Neuronal stem cell (in vitro differentiated cells): ENCODE results near the gene LYPLAL1.

Experiments used
- DNase-seq: peaks from one replicate; pipeline ENCODE4 v3.0.0-alpha.2; 2013; ENCODE audit warnings: low spot score
- H2AFZ ChIP-seq: one replicate; pipeline ENCODE4 v1.6.1; 2013; ENCODE audit warnings: mild to moderate bottlenecking, low read length, inconsistent platforms
- H2AK5ac ChIP-seq: 2 replicates; pipeline ENCODE4 v1.6.1; 2013; ENCODE audit warnings: low read depth, mild to moderate bottlenecking, inconsistent platforms, low read length, moderate library complexity, mixed read lengths
- H2BK120ac ChIP-seq: 2 replicates; pipeline ENCODE4 v1.6.1; 2013; ENCODE audit warnings: low read depth, mild to moderate bottlenecking, inconsistent platforms, low read length, moderate library complexity, mixed read lengths
- H2BK12ac ChIP-seq: one replicate; pipeline ENCODE4 v1.6.1; 2013; ENCODE audit warnings: low read length, inconsistent platforms
- H2BK15ac ChIP-seq: 2 replicates; pipeline ENCODE4 v1.6.1; 2013; ENCODE audit warnings: mild to moderate bottlenecking, low read length, inconsistent platforms, mixed read lengths
- H2BK5ac ChIP-seq: one replicate; pipeline ENCODE4 v1.6.1; 2013; ENCODE audit warnings: inconsistent platforms, mild to moderate bottlenecking, low read length, moderate library complexity
- H3K14ac ChIP-seq: one replicate; pipeline ENCODE4 v1.6.1; 2013; ENCODE audit warnings: low read length, inconsistent platforms
- H3K18ac ChIP-seq: 2 replicates; pipeline ENCODE4 v1.6.1; 2013; ENCODE audit warnings: low read length, inconsistent platforms
- H3K23ac ChIP-seq: 2 replicates; pipeline ENCODE4 v1.6.1; 2013; ENCODE audit warnings: low read depth, mild to moderate bottlenecking, mixed read lengths, low read length, inconsistent platforms; ENCODE audit not compliant: poor library complexity
- H3K27ac ChIP-seq: replicated peaks from 3 replicates; pipeline ENCODE4 v1.5.1; 2013; ENCODE audit warnings: low read length, inconsistent platforms
- H3K27me3 ChIP-seq, 3 experiments: 2 replicates each; pipeline ENCODE4 v1.6.1; 2013; ENCODE audit warnings: low read length in 3 of 3, mild to moderate bottlenecking in 2 of 3, inconsistent platforms in 1 of 3, low read depth in 1 of 3, mixed read lengths in 1 of 3, moderate library complexity in 1 of 3; ENCODE audit not compliant: control insufficient read depth in 3 of 3, insufficient read depth in 3 of 3
- H3K36me3 ChIP-seq, 2 donors: replicated peaks in 1 of 2; 2 replicates each; pipeline ENCODE4 v1.6.1; 2013; ENCODE audit warnings: low read length in 2 of 2; ENCODE audit not compliant: control insufficient read depth in 2 of 2, insufficient read depth in 2 of 2
- H3K4ac ChIP-seq: 2 replicates; pipeline ENCODE4 v1.6.1; 2013; ENCODE audit warnings: inconsistent platforms, mild to moderate bottlenecking, low read length, moderate library complexity
- H3K4me1 ChIP-seq, 2 donors: 1 replicate in 1 of 2; 2 replicates in 1 of 2; pipeline ENCODE4 v1.6.1; 2013; ENCODE audit warnings: low read length in 2 of 2, low read depth in 1 of 2; ENCODE audit not compliant: control insufficient read depth in 2 of 2, insufficient read depth in 1 of 2
- H3K4me2 ChIP-seq: one replicate; pipeline ENCODE4 v1.6.1; 2013; ENCODE audit warnings: mild to moderate bottlenecking, low read length, inconsistent platforms; ENCODE audit not compliant: insufficient read depth, poor library complexity, severe bottlenecking
- H3K4me3 ChIP-seq, 2 donors: 2 replicates each; pipeline ENCODE4 v1.5.1; 2013; ENCODE audit warnings: low read length in 2 of 2, mild to moderate bottlenecking in 2 of 2, inconsistent platforms in 1 of 2, moderate library complexity in 1 of 2
- H3K79me1 ChIP-seq: one replicate; pipeline ENCODE4 v1.6.1; 2013; ENCODE audit warnings: low read depth, mild to moderate bottlenecking, inconsistent platforms, low read length, moderate library complexity
- H3K9ac ChIP-seq: one replicate; pipeline ENCODE4 v1.6.1; 2013; ENCODE audit warnings: mild to moderate bottlenecking, low read depth, low read length, inconsistent platforms; ENCODE audit not compliant: poor library complexity
- H3K9me3 ChIP-seq, 2 donors: replicated peaks in 1 of 2; 2 replicates each; pipeline versions ENCODE3 to v1.6.1; 2013; ENCODE audit warnings: low read length in 2 of 2, mild to moderate bottlenecking in 2 of 2, inconsistent platforms in 1 of 2, low read depth in 1 of 2, mixed read lengths in 1 of 2, moderate library complexity in 1 of 2; ENCODE audit not compliant: control insufficient read depth in 2 of 2, insufficient read depth in 1 of 2
- H4K8ac ChIP-seq: one replicate; pipeline ENCODE4 v1.6.1; 2013; ENCODE audit warnings: low read depth, mild to moderate bottlenecking, inconsistent platforms, low read length, moderate library complexity
- H4K91ac ChIP-seq: one replicate; pipeline ENCODE4 v1.6.1; 2013; ENCODE audit warnings: low read length, low read depth, mild to moderate bottlenecking, inconsistent platforms; ENCODE audit not compliant: poor library complexity
- WGBS, 2 donors: extraction: QIAGEN DNeasy Blood & Tissue Kit; methylation state at CpG; one replicate each; pipeline ENCODE4 v1.1.7; 2013; ENCODE audit warnings: missing lambda C conversion rate in 2 of 2, mixed read lengths in 1 of 2; ENCODE audit not compliant: insufficient read length in 2 of 2, insufficient replicate concordance in 1 of 2; ENCODE audit errors: extremely low coverage in 2 of 2; 5-methylcytosine and 5-hydroxymethylcytosine counted together

The LYPLAL1 gene

GRCh38 chr1:219176168-219176567 lies 2.5 kb downstream of the LYPLAL1 start:
- H3K4ac ChIP-seq, result no peak overlapping the region
- no CpG with 5 or more reads among the region's 4 CpGs for WGBS, 2 donors
- no peak overlapping the region for H3K27ac ChIP-seq
- no peaks in the 10 kb centered on the region for H3K79me1 ChIP-seq
- H3K14ac ChIP-seq, result no peak overlapping the region
- no peak overlapping the region for H3K4me2 ChIP-seq
- H3K4me3 ChIP-seq, result no peak overlapping the region
- H3K36me3 ChIP-seq, result peaks cover 2 to 41% of the 10 kb centered on the region in 2 donors
- no peak overlapping the region for H3K23ac ChIP-seq
- no peak for DNase-seq
- no peak overlapping the region for H2BK120ac ChIP-seq
- H2BK12ac ChIP-seq, result no peak overlapping the region
- peaks cover 5 to 9% of the 10 kb centered on the region in 2 donors for H3K4me1 ChIP-seq
- no peak overlapping the region for H3K18ac ChIP-seq
- no peak overlapping the region for H3K9ac ChIP-seq
- H4K8ac ChIP-seq, result no peak overlapping the region
- no peak overlapping the region for H4K91ac ChIP-seq
- no peak overlapping the region for H2BK5ac ChIP-seq
- no peak overlapping the region for H2AK5ac ChIP-seq
- H3K27me3 ChIP-seq, result no peaks in the 10 kb centered on the region
- H2AFZ ChIP-seq, result no peak overlapping the region
- H3K9me3 ChIP-seq, result no peaks in the 10 kb centered on the region
- no peak overlapping the region for H2BK15ac ChIP-seq

GRCh38 chr1:219177363-219177762 lies 3.7 kb downstream of the LYPLAL1 start:
- H2AK5ac ChIP-seq, result no peak overlapping the region
- no CpG with 5 or more reads among the region's 3 CpGs for WGBS, 2 donors

GRCh38 chr1:219177940-219178339 lies 4.3 kb downstream of the LYPLAL1 start:
- Histone ChIP-seq H3K9me3 (peaks cover 0 to 6% of the 10 kb centered on the region in 2 donors), H2AFZ (no peak overlapping the region), H3K27me3 (no peaks in the 10 kb centered on the region), H3K4me3 (no peak overlapping the region), H3K27ac (no peak overlapping the region), H2BK15ac (no peak overlapping the region), H3K36me3 (peaks cover 2 to 59% of the 10 kb centered on the region in 2 donors), H3K4me2 (no peak overlapping the region), H2BK12ac (no peak overlapping the region), H3K4ac (no peak overlapping the region), H3K9ac (no peak overlapping the region), H3K79me1 (no peaks in the 10 kb centered on the region), H3K23ac (no peak overlapping the region), H2BK5ac (no peak overlapping the region), H3K4me1 (peaks cover 5 to 9% of the 10 kb centered on the region in 2 donors), H4K91ac (no peak overlapping the region), H4K8ac (no peak overlapping the region), H2AK5ac (no peak overlapping the region), H2BK120ac (no peak overlapping the region), H3K18ac (no peak overlapping the region), H3K14ac (no peak overlapping the region)
- no CpG with 5 or more reads among the region's 1 CpG for whole genome bisulfite sequencing, 2 donors
- no peak for DNase-seq

More at GRCh38 chr1:219177363-219177762, 3.7 kb downstream of the LYPLAL1 start:
- Histone ChIP-seq H3K79me1 (no peaks in the 10 kb centered on the region), H3K4me2 (no peak overlapping the region), H3K27me3 (no peaks in the 10 kb centered on the region), H3K14ac (no peak overlapping the region), H3K36me3 (peaks cover 2 to 53% of the 10 kb centered on the region in 2 donors), H3K4me3 (no peak overlapping the region), H2BK12ac (no peak overlapping the region), H3K9ac (no peak overlapping the region), H3K23ac (no peak overlapping the region), H3K4me1 (peaks cover 5 to 9% of the 10 kb centered on the region in 2 donors), H3K27ac (no peak overlapping the region), H2AFZ (no peak overlapping the region), H2BK120ac (no peak overlapping the region), H3K4ac (no peak overlapping the region), H3K18ac (no peak overlapping the region), H4K8ac (no peak overlapping the region), H3K9me3 (peaks cover 0 to 4% of the 10 kb centered on the region in 2 donors), H2BK15ac (no peak overlapping the region), H2BK5ac (no peak overlapping the region), H4K91ac (no peak overlapping the region)
- no peak for DNase-seq

GRCh38 chr1:219179293-219179692 lies 5.6 kb downstream of the LYPLAL1 start:
- no peak overlapping the region for H2BK120ac ChIP-seq
- H3K23ac ChIP-seq, result no peak overlapping the region
- H3K4me1 ChIP-seq, result peaks cover 5 to 9% of the 10 kb centered on the region in 2 donors
- no peak overlapping the region for H4K91ac ChIP-seq
- no peak overlapping the region for H2AK5ac ChIP-seq
- no peak overlapping the region for H2BK5ac ChIP-seq
- no peak overlapping the region for H4K8ac ChIP-seq
- H2BK12ac ChIP-seq, result no peak overlapping the region
- H3K27me3 ChIP-seq, result no peaks in the 10 kb centered on the region
- H2BK15ac ChIP-seq, result no peak overlapping the region
- peaks cover 2 to 70% of the 10 kb centered on the region in 2 donors for H3K36me3 ChIP-seq
- no peaks in the 10 kb centered on the region for H3K79me1 ChIP-seq
- H3K18ac ChIP-seq, result no peak overlapping the region
- H3K14ac ChIP-seq, result no peak overlapping the region
- no peak overlapping the region for H3K4me3 ChIP-seq
- H3K27ac ChIP-seq, result no peak overlapping the region
- no peak overlapping the region for H3K9ac ChIP-seq
- no peak overlapping the region for H3K4ac ChIP-seq
- no peak overlapping the region for H2AFZ ChIP-seq
- DNase-seq, result no peak
- H3K4me2 ChIP-seq, result no peak overlapping the region
- H3K9me3 ChIP-seq, result peaks cover 0 to 17% of the 10 kb centered on the region in 2 donors
